ENCODE measurements around the gene MYL4. TPM values are rescaled to one million over a fixed set of nuclear protein-coding genes. Genes with fewer than 3 reads are reported as not detected.

Gene MYL4
- total RNA-seq, 3 donors from 2014 or later = not detected

GRCh38 chr17:47184681-47185080 is 24.5 kb upstream of the MYL4 start:
- ATAC-seq (no peak), DNase-seq (no peak)
- no peaks in the 10 kb centered on the region for H3K27me3 Mint-ChIP-seq (ENCODE audit: low read depth)
- H3K4me1 Mint-ChIP-seq (ENCODE audit: low read depth) = peaks cover 62% of the 10 kb centered on the region
- no peak overlapping the region for H3K4me3 Mint-ChIP-seq
- H3K9me3 Mint-ChIP-seq = no peaks in the 10 kb centered on the region
- peaks cover 12% of the 10 kb centered on the region for H3K36me3 Mint-ChIP-seq (ENCODE audit: insufficient read depth)

GRCh38 chr17:47188271-47188875 is 20.8 kb upstream of the MYL4 start:
- Mint-ChIP-seq H3K9me3 (no peaks in the 10 kb centered on the region), H3K36me3 (ENCODE audit: insufficient read depth) (peaks cover 6% of the 10 kb centered on the region), H3K27me3 (ENCODE audit: low read depth) (no peaks in the 10 kb centered on the region), H3K4me3 (peak overlapping the region; percentile 92), H3K4me1 (ENCODE audit: low read depth) (peaks cover 58% of the 10 kb centered on the region)
- DNase-seq (no peak), ATAC-seq (no peak)

GRCh38 chr17:47188876-47189731 is 20.0 kb upstream of the MYL4 start, which contains the start of gene CDC27:
Gene CDC27 (minus strand): TSS chr17:47189295. CDS start chr17:47189172, 123 bp downstream.
- H3K36me3 Mint-ChIP-seq (ENCODE audit: insufficient read depth) = peaks cover 6% of the 10 kb centered on the region
- peak; percentile 96 to 97 for ATAC-seq
- no peaks in the 10 kb centered on the region for H3K9me3 Mint-ChIP-seq
- H3K4me3 Mint-ChIP-seq = peak within 1 kb of the TSS; percentile 92
- H3K27me3 Mint-ChIP-seq (ENCODE audit: low read depth) = no peaks in the 10 kb centered on the region
- peaks cover 51% of the 10 kb centered on the region for H3K4me1 Mint-ChIP-seq (ENCODE audit: low read depth)
- DNase-seq = peak; percentile 100

GRCh38 chr17:47189732-47190237 is 19.4 kb upstream of the MYL4 start:
- H3K4me3 Mint-ChIP-seq = peak overlapping the region; percentile 92
- no peaks in the 10 kb centered on the region for H3K9me3 Mint-ChIP-seq
- DNase-seq = no peak
- no peaks in the 10 kb centered on the region for H3K27me3 Mint-ChIP-seq (ENCODE audit: low read depth)
- no peak for ATAC-seq
- peaks cover 6% of the 10 kb centered on the region for H3K36me3 Mint-ChIP-seq (ENCODE audit: insufficient read depth)
- H3K4me1 Mint-ChIP-seq (ENCODE audit: low read depth) = peaks cover 45% of the 10 kb centered on the region

GRCh38 chr17:47190243-47190642 is 18.9 kb upstream of the MYL4 start:
- DNase-seq = no peak
- no peak for ATAC-seq
- peaks cover 6% of the 10 kb centered on the region for H3K36me3 Mint-ChIP-seq (ENCODE audit: insufficient read depth)
- no peaks in the 10 kb centered on the region for H3K9me3 Mint-ChIP-seq
- H3K4me1 Mint-ChIP-seq (ENCODE audit: low read depth) = peaks cover 44% of the 10 kb centered on the region
- no peaks in the 10 kb centered on the region for H3K27me3 Mint-ChIP-seq (ENCODE audit: low read depth)
- peak overlapping the region; percentile 92 for H3K4me3 Mint-ChIP-seq

GRCh38 chr17:47190770-47191169 is 18.4 kb upstream of the MYL4 start:
- H3K4me3 Mint-ChIP-seq = no peak overlapping the region
- H3K4me1 Mint-ChIP-seq (ENCODE audit: low read depth) = peaks cover 40% of the 10 kb centered on the region
- DNase-seq (no peak), ATAC-seq (no peak)
- no peaks in the 10 kb centered on the region for H3K27me3 Mint-ChIP-seq (ENCODE audit: low read depth)
- H3K36me3 Mint-ChIP-seq (ENCODE audit: insufficient read depth) = peaks cover 6% of the 10 kb centered on the region
- no peaks in the 10 kb centered on the region for H3K9me3 Mint-ChIP-seq

- Mint-ChIP-seq H3K4me1 (ENCODE audit: low read depth) (peaks cover 27% of the 10 kb centered on the region), H3K36me3 (ENCODE audit: insufficient read depth) (no peaks in the 10 kb centered on the region), H3K27me3 (ENCODE audit: low read depth) (no peaks in the 10 kb centered on the region), H3K4me3 (no peak overlapping the region), H3K9me3 (no peaks in the 10 kb centered on the region)
- DNase-seq = no peak
- ATAC-seq = no peak
Observed at GRCh38 chr17:47192554-47192953, 16.6 kb upstream of the MYL4 start.

GRCh38 chr17:47193931-47194511 is 15.1 kb upstream of the MYL4 start:
- H3K9me3 Mint-ChIP-seq = no peaks in the 10 kb centered on the region
- DNase-seq = no peak
- ATAC-seq = no peak
- no peak overlapping the region for H3K4me3 Mint-ChIP-seq
- peaks cover 21% of the 10 kb centered on the region for H3K4me1 Mint-ChIP-seq (ENCODE audit: low read depth)
- H3K27me3 Mint-ChIP-seq (ENCODE audit: low read depth) = no peaks in the 10 kb centered on the region
- no peaks in the 10 kb centered on the region for H3K36me3 Mint-ChIP-seq (ENCODE audit: insufficient read depth)

GRCh38 chr17:47197821-47198220 is 11.3 kb upstream of the MYL4 start:
- Mint-ChIP-seq H3K27me3 (ENCODE audit: low read depth) (no peaks in the 10 kb centered on the region), H3K4me3 (no peak overlapping the region), H3K36me3 (ENCODE audit: insufficient read depth) (no peaks in the 10 kb centered on the region), H3K4me1 (ENCODE audit: low read depth) (peaks cover 16% of the 10 kb centered on the region), H3K9me3 (no peaks in the 10 kb centered on the region)
- ATAC-seq = no peak
- DNase-seq = no peak

GRCh38 chr17:47199627-47200324 is 9.4 kb upstream of the MYL4 start:
- no peaks in the 10 kb centered on the region for H3K9me3 Mint-ChIP-seq
- no peaks in the 10 kb centered on the region for H3K36me3 Mint-ChIP-seq (ENCODE audit: insufficient read depth)
- ATAC-seq = no peak
- no peak for DNase-seq
- H3K27me3 Mint-ChIP-seq (ENCODE audit: low read depth) = no peaks in the 10 kb centered on the region
- H3K4me3 Mint-ChIP-seq = no peak overlapping the region
- H3K4me1 Mint-ChIP-seq (ENCODE audit: low read depth) = peaks cover 25% of the 10 kb centered on the region

- H3K4me3 Mint-ChIP-seq = no peak overlapping the region
- ATAC-seq (no peak), DNase-seq (no peak)
- no peaks in the 10 kb centered on the region for H3K36me3 Mint-ChIP-seq (ENCODE audit: insufficient read depth)
- no peaks in the 10 kb centered on the region for H3K27me3 Mint-ChIP-seq (ENCODE audit: low read depth)
- H3K4me1 Mint-ChIP-seq (ENCODE audit: low read depth) = peaks cover 30% of the 10 kb centered on the region
- H3K9me3 Mint-ChIP-seq = no peaks in the 10 kb centered on the region
Observed at GRCh38 chr17:47200325-47200664, 8.9 kb upstream of the MYL4 start.

GRCh38 chr17:47201166-47201565 is 8.0 kb upstream of the MYL4 start:
- Mint-ChIP-seq H3K27me3 (ENCODE audit: low read depth) (no peaks in the 10 kb centered on the region), H3K4me1 (ENCODE audit: low read depth) (peaks cover 39% of the 10 kb centered on the region), H3K9me3 (no peaks in the 10 kb centered on the region), H3K4me3 (no peak overlapping the region), H3K36me3 (ENCODE audit: insufficient read depth) (no peaks in the 10 kb centered on the region)
- DNase-seq (no peak), ATAC-seq (no peak)

GRCh38 chr17:47203984-47204721 is 5.0 kb upstream of the MYL4 start:
- Mint-ChIP-seq H3K4me1 (ENCODE audit: low read depth) (peaks cover 60% of the 10 kb centered on the region), H3K27me3 (ENCODE audit: low read depth) (no peaks in the 10 kb centered on the region), H3K9me3 (no peaks in the 10 kb centered on the region), H3K4me3 (peak overlapping the region; percentile 75), H3K36me3 (ENCODE audit: insufficient read depth) (no peaks in the 10 kb centered on the region)
- ATAC-seq (peak; percentile 80 to 81), DNase-seq (peak; percentile 37)
